HTERT RPE-1 (cell line): ENCODE data around the gene BBS2.

Source experiments
- in situ Hi-C: fragments of 300-500 bp; cut with MboI; formaldehyde crosslinking; loops from 4 replicates; pipeline ENCODE4 v1.14.3; 2020; ENCODE audit warnings: low sequenced_read_pairs

BBS2 gene

GRCh38 chr16:56436258-56436657 lies 83.6 kb downstream of the BBS2 start:
- in situ Hi-C loops: no loop called here
